HUDEP-2 (cell line): ENCODE data around the gene ZNF511.

Experiments used
- DNase-seq, 76 experiments: peaks; one replicate each; lab custom pipeline; 2025; ENCODE audit not compliant: unreplicated experiment in 76 of 76; lab: John Stamatoyannopoulos, UW

ZNF511 gene

GRCh38 chr10:133350950-133351329 is 42.2 kb downstream of the ZNF511 start:
- no peak for DNase-seq

DNA sequence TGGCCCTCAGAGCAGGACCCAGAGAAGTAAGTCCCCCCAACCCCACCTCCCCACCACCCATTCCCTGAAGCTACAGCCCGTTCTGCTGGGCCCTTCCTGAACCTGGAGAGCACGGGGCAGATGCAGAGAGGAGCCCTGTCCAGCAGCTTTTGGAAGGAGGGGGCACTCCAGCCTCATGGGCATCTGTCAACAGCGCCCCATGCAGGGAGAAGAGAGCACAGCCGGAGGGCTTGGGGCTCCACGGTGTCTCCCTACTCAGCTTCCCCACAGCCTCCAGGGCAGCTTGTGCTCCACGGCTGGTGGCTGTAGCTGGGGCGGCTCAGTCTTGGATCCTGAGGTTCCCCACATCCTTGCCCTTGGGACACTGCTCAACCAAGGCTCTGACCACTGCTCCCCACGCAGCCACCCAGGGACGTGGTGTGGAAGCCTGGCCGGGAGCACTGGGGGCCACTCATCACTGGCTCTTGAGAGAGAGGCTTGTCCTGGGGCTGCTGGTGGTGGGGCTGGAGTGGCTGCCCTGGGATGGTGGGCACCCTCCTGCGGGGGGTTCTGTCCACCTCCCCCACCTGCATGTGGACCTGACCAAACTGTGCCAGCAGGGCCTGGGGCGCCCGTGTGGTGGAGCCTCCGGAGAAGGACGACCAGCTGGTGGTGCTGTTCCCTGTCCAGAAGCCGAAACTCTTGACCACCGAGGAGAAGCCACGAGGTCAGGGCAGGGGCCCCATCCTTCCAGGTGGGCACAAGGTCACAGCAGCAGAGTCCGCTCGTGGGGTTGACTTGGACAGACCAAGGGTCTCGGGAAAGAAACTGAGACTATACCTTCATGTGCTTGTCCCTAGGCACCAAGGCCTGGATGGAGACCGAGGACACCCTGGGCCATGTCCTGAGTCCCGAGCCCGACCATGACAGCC is 42.9 kb downstream of the ZNF511 start:
- peak in 3 of 76 experiments; percentile 10 to 20 (median 10) for DNase-seq

DNA sequence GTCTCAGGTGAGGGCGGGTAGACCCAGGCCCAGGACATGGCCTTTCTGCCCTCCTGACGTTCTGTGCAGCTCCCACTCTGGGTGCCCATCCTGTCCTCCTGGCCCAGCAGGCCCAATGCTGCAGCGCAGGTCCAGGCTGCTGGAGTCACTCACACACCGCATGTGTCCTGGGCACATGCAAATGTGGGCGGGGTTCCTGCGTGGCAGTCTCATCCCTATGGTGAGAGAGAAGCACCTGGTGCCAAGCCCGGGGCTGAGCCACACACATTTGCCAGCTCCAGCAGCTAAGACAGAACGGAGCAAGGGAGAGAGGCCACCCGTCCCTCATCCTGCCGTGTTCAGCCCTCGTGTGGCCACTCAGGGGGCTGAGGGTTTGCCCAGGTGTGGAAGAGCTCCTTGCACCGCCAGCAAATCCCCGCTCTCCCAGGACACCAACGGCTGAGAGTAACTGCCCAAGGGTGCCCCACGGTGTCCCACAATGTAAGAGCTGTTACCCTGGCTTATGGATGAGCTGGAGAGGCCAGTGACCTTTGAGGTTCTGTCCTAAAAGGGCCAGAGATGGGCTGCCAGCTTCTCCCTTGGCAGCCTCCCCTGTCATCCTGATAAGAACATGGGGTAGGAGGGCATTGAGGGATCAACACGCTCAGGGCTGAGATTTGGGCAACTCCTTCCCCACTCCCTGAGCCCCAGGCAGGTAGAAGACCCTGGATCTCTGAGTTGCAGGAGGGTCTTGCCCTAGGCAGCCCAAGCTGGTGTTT is 44.7 kb downstream of the ZNF511 start:
- no peak for DNase-seq

DNA sequence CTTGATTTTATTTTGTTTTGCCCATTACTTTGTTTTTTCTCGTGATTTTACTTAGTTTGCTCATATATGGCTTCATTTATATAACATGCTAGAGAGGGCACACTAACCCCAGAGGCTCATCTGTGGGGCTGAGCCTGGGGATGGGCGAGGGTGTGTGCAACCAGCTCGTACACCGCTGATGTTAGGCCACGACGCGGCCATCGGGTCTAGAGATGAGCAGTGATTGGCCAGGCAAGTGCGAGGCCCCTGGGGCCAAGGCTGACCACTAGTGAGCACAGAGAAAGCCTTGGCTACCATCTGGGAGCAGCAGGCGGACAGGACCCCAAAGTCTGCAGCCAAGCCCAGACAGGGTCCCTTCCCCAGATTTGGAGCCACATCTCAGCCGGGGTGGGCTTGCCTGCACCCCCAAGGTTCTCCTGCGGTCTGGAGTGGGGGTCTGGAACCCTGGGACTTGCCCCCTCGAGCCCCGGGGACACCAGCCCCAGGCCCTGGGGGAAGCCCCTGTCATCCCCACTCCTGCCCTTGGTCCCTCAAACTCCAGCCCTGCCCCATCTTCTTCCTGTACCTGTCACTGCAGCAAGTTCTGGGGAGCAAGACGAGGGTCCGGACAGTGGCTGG is 45.4 kb downstream of the ZNF511 start:
- DNase-seq, result no peak

DNA sequence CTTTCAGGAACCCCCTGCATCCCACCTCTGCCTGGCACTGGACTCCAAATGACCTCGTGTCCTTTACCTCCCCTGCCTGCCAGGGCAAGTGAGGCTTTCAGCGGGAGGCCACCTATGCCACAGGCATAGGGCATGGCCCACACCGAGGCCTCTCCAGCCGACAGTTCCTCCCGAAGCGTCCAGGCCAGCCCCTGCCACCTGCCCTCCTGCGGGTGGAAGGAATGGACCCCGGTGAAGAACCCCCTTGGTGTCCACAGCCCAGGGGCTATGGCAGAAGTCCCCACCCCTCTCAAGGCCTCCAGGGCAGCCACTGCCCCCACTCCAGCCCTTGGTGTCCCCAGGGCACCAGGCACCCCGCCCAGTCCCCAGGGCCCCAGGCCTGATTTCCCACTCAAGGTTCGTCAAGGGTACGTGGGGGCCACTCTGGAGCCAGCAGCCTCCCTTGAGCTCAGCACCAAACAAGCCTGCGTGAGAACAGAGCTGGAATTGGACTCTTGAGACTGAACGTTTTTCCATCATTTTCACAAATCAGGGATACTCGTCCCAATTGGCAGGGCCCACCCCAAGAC is 46.0 kb downstream of the ZNF511 start:
- no peak for DNase-seq

- no peak for DNase-seq
Observed at GRCh38 chr10:133355266-133355665, 46.6 kb downstream of the ZNF511 start.

GRCh38 chr10:133355991-133356390 is 47.3 kb downstream of the ZNF511 start:
- DNase-seq, result no peak

GRCh38 chr10:133356549-133357284 is 48.0 kb downstream of the ZNF511 start:
- peak in 1 of 76 experiments; percentile 43 for DNase-seq

GRCh38 chr10:133357285-133358161 is 48.8 kb downstream of the ZNF511 start, which contains the start of gene FUOM:
Gene FUOM, minus strand, starts transcription at chr10:133358019. Its CDS starts 12 bp downstream, at chr10:133358007.
- peak in 61 of 76 experiments; percentile 6 to 82 (median 57) for DNase-seq

- DNase-seq, result no peak
Observed at GRCh38 chr10:133358162-133358924, 49.6 kb downstream of the ZNF511 start.

- no peak for DNase-seq
Observed at GRCh38 chr10:133358925-133359310, 50.2 kb downstream of the ZNF511 start.

DNA sequence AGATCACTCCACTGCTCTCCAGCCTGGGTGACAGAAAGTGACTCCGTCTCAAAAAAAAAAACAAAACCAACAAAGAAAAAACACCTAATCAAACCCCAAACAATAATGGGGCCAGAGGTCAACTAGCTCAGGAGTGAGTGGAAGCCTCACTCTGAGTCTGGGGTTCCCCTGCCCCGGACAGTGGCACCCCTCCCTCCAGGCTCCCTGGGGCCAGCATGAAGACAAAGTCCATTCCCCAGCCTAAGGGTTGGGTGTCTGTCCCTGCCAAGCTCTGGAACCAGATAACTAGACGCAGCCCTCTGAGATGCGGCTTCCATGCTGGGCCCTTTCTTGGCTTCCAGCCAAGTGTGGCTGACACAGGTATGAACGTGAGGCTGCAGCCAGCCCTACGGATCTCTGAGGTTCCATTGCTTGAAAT is 50.8 kb downstream of the ZNF511 start:
- DNase-seq, result peak in 68 of 76 experiments; percentile 7 to 80 (median 55)

DNA sequence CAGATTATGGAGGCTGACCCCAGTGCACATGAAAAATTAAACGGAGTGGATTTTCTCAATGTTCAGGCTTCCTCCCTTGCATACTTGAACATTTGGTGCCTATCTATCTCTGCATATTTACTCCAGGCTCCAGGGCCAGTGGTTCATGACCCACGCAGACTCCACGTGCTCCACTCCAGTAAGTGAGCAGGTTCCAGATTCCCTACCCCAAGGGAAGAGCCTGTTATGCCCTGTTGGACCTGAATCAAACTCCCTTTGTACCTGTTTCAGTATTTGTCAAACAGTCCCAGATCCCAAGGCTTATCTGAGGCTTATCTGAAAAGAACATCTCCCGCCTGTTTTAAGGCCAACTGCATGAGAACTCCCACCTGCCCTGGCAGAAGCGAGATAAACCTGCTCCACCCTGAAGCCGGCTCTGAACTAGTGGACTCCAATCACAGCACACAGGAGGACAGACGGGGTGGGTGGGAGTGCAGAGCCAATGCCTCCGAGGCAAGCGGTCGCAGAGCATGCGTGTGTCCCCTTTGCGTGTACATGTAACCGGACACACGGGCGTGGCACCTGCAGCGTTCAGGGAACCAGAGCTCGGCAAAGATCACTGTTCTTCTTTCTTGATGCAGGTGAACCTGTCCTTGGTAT is 51.4 kb downstream of the ZNF511 start:
- peak in 66 of 76 experiments; percentile 3 to 80 (median 54) for DNase-seq

GRCh38 chr10:133361227-133361626 is 52.5 kb downstream of the ZNF511 start:
- no peak for DNase-seq

- no peak for DNase-seq
Observed at GRCh38 chr10:133361773-133362441, 53.2 kb downstream of the ZNF511 start.
